WTC11 (cell line): ENCODE measurements around the gene XRCC1. TPM values are rescaled to one million over a fixed set of nuclear protein-coding genes. Genes with fewer than 3 reads are reported as not detected.

Experiments used
- ATAC-seq: fragments of 200-7000 bp; cut with Tn5 transposase; 2 replicates; pipeline ENCODE4 v1.10.0; 2021; ENCODE audit warnings: mild to moderate bottlenecking, moderate library complexity
- CTCF ChIA-PET: fragments of 300-600 bp; sonication (Branson Sonifier 250); formaldehyde crosslinking; loops from one replicate; lab custom pipeline; 2021; ENCODE audit warnings: antibody characterized with exemption; lab: Charles Lee
- POLR2A ChIA-PET: fragments of 350-600 bp; sonication (Branson Sonifier 250); formaldehyde crosslinking; loops from one replicate; lab custom pipeline; 2021; ENCODE audit warnings: antibody characterized with exemption; lab: Charles Lee
- DNase-seq: peaks from one replicate; pipeline ENCODE4 v3.0.0; 2021; ENCODE audit warnings: low spot score
- H3K27ac Mint-ChIP-seq: 2 replicates; pipeline ENCODE4 v1.8.0; 2021; ENCODE audit warnings: mixed read lengths
- H3K27me3 Mint-ChIP-seq: 2 replicates; pipeline ENCODE4 v1.8.0; 2021; ENCODE audit warnings: low read depth, mild to moderate bottlenecking, moderate library complexity, mixed read lengths
- H3K36me3 Mint-ChIP-seq: 2 replicates; pipeline ENCODE4 v1.8.0; 2021; ENCODE audit warnings: mixed read lengths
- H3K4me1 Mint-ChIP-seq: 2 replicates; pipeline ENCODE4 v1.8.0; 2022; ENCODE audit warnings: mixed read lengths
- H3K4me3 Mint-ChIP-seq: 2 replicates; pipeline ENCODE4 v1.8.0; 2021; ENCODE audit warnings: mild to moderate bottlenecking, moderate library complexity, mixed read lengths
- H3K9me3 Mint-ChIP-seq: 2 replicates; pipeline ENCODE4 v1.8.0; 2021; ENCODE audit warnings: mixed read lengths
- ARID4B ChIP-seq: sonication (generic); formaldehyde crosslinking; IDR thresholded peaks from 2 replicates; pipeline ENCODE4 v1.8.0; 2023; ENCODE audit warnings: missing genetic modification reagents, mild to moderate bottlenecking, borderline replicate concordance
- ATF3 ChIP-seq: sonication (generic); formaldehyde crosslinking; conservative IDR thresholded peaks from 2 replicates; pipeline ENCODE4 v1.8.1; 2022; ENCODE audit warnings: mild to moderate bottlenecking, missing genetic modification reagents
- CDX4 ChIP-seq: fragments of 250-450 bp; sonication (Bioruptor Pico); IDR thresholded peaks from 2 replicates; pipeline ENCODE4 v1.9.0; 2021; ENCODE audit warnings: moderate library complexity, mild to moderate bottlenecking, inconsistent platforms, borderline replicate concordance
- CTCF ChIP-seq: fragments of 200-600 bp; IDR thresholded peaks from 2 replicates; pipeline ENCODE4 v1.8.0; 2022; ENCODE audit warnings: antibody characterized with exemption
- ETV6 ChIP-seq: sonication (generic); formaldehyde crosslinking; IDR thresholded peaks from 2 replicates; pipeline ENCODE4 v1.8.1; 2022; ENCODE audit warnings: mild to moderate bottlenecking, missing genetic modification reagents
- FOXP4 ChIP-seq: sonication (generic); formaldehyde crosslinking; IDR thresholded peaks from 2 replicates; pipeline ENCODE4 v1.8.0; 2022; ENCODE audit warnings: mild to moderate bottlenecking, missing genetic modification reagents
- GRHL2 ChIP-seq: fragments of 250-450 bp; sonication (Bioruptor Pico); IDR thresholded peaks from 2 replicates; pipeline ENCODE4 v1.8.0; 2022; ENCODE audit warnings: mild to moderate bottlenecking, moderate library complexity; ENCODE audit not compliant: insufficient replicate concordance, severe bottlenecking
- MAX ChIP-seq: sonication (generic); formaldehyde crosslinking; IDR thresholded peaks from 2 replicates; pipeline ENCODE4 v1.8.0; 2022; ENCODE audit warnings: mild to moderate bottlenecking, missing genetic modification reagents
- MLX ChIP-seq: sonication (generic); formaldehyde crosslinking; IDR thresholded peaks from 2 replicates; pipeline ENCODE4 v1.8.1; 2023; ENCODE audit warnings: mild to moderate bottlenecking, missing genetic modification reagents, moderate library complexity
- MXD4 ChIP-seq: fragments of 250-450 bp; sonication (Bioruptor Pico); IDR thresholded peaks from 2 replicates; pipeline ENCODE4 v1.8.0; 2021; ENCODE audit warnings: mild to moderate bottlenecking, moderate library complexity, borderline replicate concordance
- PREB ChIP-seq: sonication (generic); formaldehyde crosslinking; IDR thresholded peaks from 2 replicates; pipeline ENCODE4 v1.8.1; 2022; ENCODE audit warnings: mild to moderate bottlenecking, missing genetic modification reagents, moderate library complexity, borderline replicate concordance
- SMAD3 ChIP-seq: sonication (generic); formaldehyde crosslinking; IDR thresholded peaks from 2 replicates; pipeline ENCODE4 v1.8.0; 2022; ENCODE audit warnings: missing genetic modification reagents, mild to moderate bottlenecking, borderline replicate concordance
- SMAD4 ChIP-seq: sonication (generic); formaldehyde crosslinking; IDR thresholded peaks from 2 replicates; pipeline ENCODE4 v1.8.0; 2022; ENCODE audit warnings: mild to moderate bottlenecking, missing genetic modification reagents
- TEAD1 ChIP-seq: sonication (generic); formaldehyde crosslinking; IDR thresholded peaks from 2 replicates; pipeline ENCODE4 v1.8.0; 2022; ENCODE audit warnings: mild to moderate bottlenecking, missing genetic modification reagents
- USF1 ChIP-seq: sonication (generic); formaldehyde crosslinking; IDR thresholded peaks from 2 replicates; pipeline ENCODE4 v1.8.0; 2022; ENCODE audit warnings: mild to moderate bottlenecking, missing genetic modification reagents
- ZNF416 ChIP-seq: fragments of 250-450 bp; sonication (Bioruptor Pico); IDR thresholded peaks from 2 replicates; pipeline ENCODE4 v1.9.0; 2021; ENCODE audit warnings: mild to moderate bottlenecking, inconsistent platforms
- ZNF423 ChIP-seq: fragments of 250-450 bp; sonication (Bioruptor Pico); IDR thresholded peaks from 2 replicates; pipeline ENCODE4 v2.1.2; 2022; ENCODE audit warnings: mild to moderate bottlenecking, moderate library complexity
- ZNF425 ChIP-seq: fragments of 250-450 bp; sonication (Bioruptor Pico); conservative IDR thresholded peaks from 2 replicates; pipeline ENCODE4 v1.9.0; 2021; ENCODE audit warnings: mild to moderate bottlenecking
- ZNF671 ChIP-seq: fragments of 250-450 bp; sonication (Bioruptor Pico); IDR thresholded peaks from 2 replicates; pipeline ENCODE4 v1.8.0; 2021; ENCODE audit warnings: mild to moderate bottlenecking
- total RNA-seq: library from RNA; stranded (reverse); gene quantifications from 3 replicates; pipeline ENCODE4 v1.2.3, GENCODE V29; 2021

Gene XRCC1
- total RNA-seq, 1 experiment from 2014 or later: 48.3 TPM

GRCh38 chr19:43532962-43533545, 42.3 kb downstream of the XRCC1 start, which contains the start of gene ZNF575:
ZNF575 (plus strand) TSS chr19:43533188; CDS start chr19:43534423, 1,235 bp downstream.
- Mint-ChIP-seq H3K4me1 (peaks cover 18% of the 10 kb centered on the region), H3K27ac (peak within 1 kb of the TSS; percentile 100), H3K27me3 (peaks cover 25% of the 10 kb centered on the region), H3K9me3 (no peaks in the 10 kb centered on the region), H3K4me3 (peak within 1 kb of the TSS; percentile 95), H3K36me3 (peaks cover 7% of the 10 kb centered on the region; the same call in 1 of the 2 replicates)
- CTCF ChIA-PET: interaction anchor here (0.6 to 4.5 kb wide), 23 partner anchors 9 to 964 kb away, joined by 3 to 140 read pairs (median 6); partner anchors contain the start of genes IRGQ, PHLDB3 and ZNF576
- ATAC-seq (peak; percentile 68), DNase-seq (peak; percentile 96)
- POLR2A ChIA-PET: interaction anchor here (0.6 to 1.7 kb wide), 9 partner anchors 9 to 222 kb away, joined by 3 to 8 read pairs (median 4); partner anchors contain the start of genes PLAUR and SMG9
- TF ChIP-seq MLX (CRISPR knock-in tag) (no peak), CTCF (peak; percentile 16; the same call in 1 of the 2 replicates), FOXP4 (CRISPR knock-in tag) (peak; percentile 67; the same call in 1 of the 2 replicates), TEAD1 (0 out of 2 replicates have a peak, but pooled peaks have one; percentile 12), ZNF423 (CRISPR knock-in tag) (no peak), MAX (CRISPR knock-in tag) (peak; percentile 61; the same call in 1 of the 2 replicates), ZNF416 (CRISPR knock-in tag) (no peak), ARID4B (0 out of 2 replicates have a peak, but pooled peaks have one; percentile 33), PREB (CRISPR knock-in tag) (no peak), USF1 (CRISPR knock-in tag) (no peak), MXD4 (no peak), ZNF425 (no peak), SMAD4 (CRISPR knock-in tag) (no peak), ATF3 (CRISPR knock-in tag) (no peak), ZNF671 (CRISPR knock-in tag) (no peak), ETV6 (peak; percentile 78), CDX4 (CRISPR knock-in tag) (no peak), GRHL2 (CRISPR knock-in tag) (no peak), SMAD3 (CRISPR knock-in tag) (peak; percentile 67; the same call in 1 of the 2 replicates)
